Kidney (tissue), 14 donors: ENCODE measurements around the gene IMMP2L. TPM values are rescaled to one million over a fixed set of nuclear protein-coding genes. Genes with fewer than 3 reads are reported as not detected.

Experiments
- DNase-seq, 5 donors: peaks; one replicate each; pipeline ENCODE4 v3.0.0-alpha.2; 2013 to 2020
- FAIRE-seq: peaks from 2 replicates; lab custom pipeline; 2012; peaks lifted over from hg19 to GRCh38; lab: Jason Lieb, UNC
- H3K27ac ChIP-seq, 2 donors: one replicate each; pipeline ENCODE4 v1.7.0; 2013; ENCODE audit warnings: low read depth in 2 of 2, low read length in 2 of 2, inconsistent platforms in 1 of 2
- H3K27me3 ChIP-seq: one replicate; pipeline ENCODE4 v1.7.1; 2013; ENCODE audit warnings: low read length, inconsistent platforms; ENCODE audit not compliant: control insufficient read depth, insufficient read depth
- H3K36me3 ChIP-seq, 3 donors: one replicate each; pipeline versions ENCODE4 v1.7.0 to v1.7.1; 2013; ENCODE audit warnings: low read length in 3 of 3, control low read depth in 1 of 3, inconsistent platforms in 1 of 3; ENCODE audit not compliant: insufficient read depth in 3 of 3, control insufficient read depth in 2 of 3
- H3K4me1 ChIP-seq, 3 donors: one replicate each; pipeline versions ENCODE4 v1.7.0 to v1.7.1; 2013; ENCODE audit warnings: low read length in 3 of 3, inconsistent platforms in 1 of 3, low read depth in 1 of 3; ENCODE audit not compliant: control insufficient read depth in 2 of 3, insufficient read depth in 2 of 3
- H3K4me3 ChIP-seq, 3 donors: one replicate each; pipeline versions ENCODE4 v1.7.0 to v1.8.1; 2013; ENCODE audit warnings: low read length in 3 of 3, control low read depth in 1 of 3, inconsistent platforms in 1 of 3
- H3K9ac ChIP-seq, 3 donors: one replicate each; pipeline versions ENCODE4 v1.7.0 to v1.7.1; 2013; ENCODE audit warnings: low read length in 3 of 3, control low read depth in 1 of 3, inconsistent platforms in 1 of 3
- H3K9me3 ChIP-seq, 3 donors: one replicate each; pipeline versions ENCODE4 v1.7.0 to v1.7.1; 2013; ENCODE audit warnings: low read length in 3 of 3, control low read depth in 1 of 3, inconsistent platforms in 1 of 3; ENCODE audit not compliant: control insufficient read depth in 2 of 3, insufficient read depth in 1 of 3
- intact Hi-C: fragments of 100-400 bp; cut with DNase I; formaldehyde crosslinking; loops from one replicate; pipeline ENCODE4 v1.11.1; 2022
- polyA plus RNA-seq: library from polyadenylated mRNA; stranded (reverse); fragments of 350-450 nt; fragmentation: Illumina TruSeq; extraction: RNeasy Lipid Tissue Mini Kit (QIAGEN cat#74804); gene quantifications from one replicate; pipeline ENCODE4 v1.2.3, GENCODE V29; 2014; ENCODE audit warnings: low read depth, low replicate concordance; ENCODE audit not compliant: insufficient read depth
- total RNA-seq: library from RNA; stranded (reverse); fragmentation: NEBNext Ultra II Directional; extraction: Animal tissue kit (Norgen Biotek cat#: 25700); gene quantifications from one replicate; pipeline ENCODE4 v1.2.1, GENCODE V29; 2021
- TF ChIP-seq, protein P1 (sequence below): IDR thresholded peaks from 3 replicates; pipeline ENCODE4 v1.5.1; 2012; ENCODE audit warnings: mild to moderate bottlenecking, moderate library complexity, borderline replicate concordance; ENCODE audit not compliant: insufficient read depth; ENCODE audit errors: extremely low read depth
- donor health status: control.
- donor health status: control.
- donor health status: control.
- donor health status: control.
- donor health status: control.
- donor health status: DM: yes; HTN: yes; CAD: no.
- donor health status: Normal renal cell carcinoma (clear cell type).

IMMP2L gene
- total and polyA plus RNA-seq, 2 donors from 2014 or later, result 46.4 to 52.1 TPM

GRCh38 chr7:110762546-110763225 is 799.6 kb downstream of the IMMP2L start:
- TF ChIP-seq, protein P1, sequence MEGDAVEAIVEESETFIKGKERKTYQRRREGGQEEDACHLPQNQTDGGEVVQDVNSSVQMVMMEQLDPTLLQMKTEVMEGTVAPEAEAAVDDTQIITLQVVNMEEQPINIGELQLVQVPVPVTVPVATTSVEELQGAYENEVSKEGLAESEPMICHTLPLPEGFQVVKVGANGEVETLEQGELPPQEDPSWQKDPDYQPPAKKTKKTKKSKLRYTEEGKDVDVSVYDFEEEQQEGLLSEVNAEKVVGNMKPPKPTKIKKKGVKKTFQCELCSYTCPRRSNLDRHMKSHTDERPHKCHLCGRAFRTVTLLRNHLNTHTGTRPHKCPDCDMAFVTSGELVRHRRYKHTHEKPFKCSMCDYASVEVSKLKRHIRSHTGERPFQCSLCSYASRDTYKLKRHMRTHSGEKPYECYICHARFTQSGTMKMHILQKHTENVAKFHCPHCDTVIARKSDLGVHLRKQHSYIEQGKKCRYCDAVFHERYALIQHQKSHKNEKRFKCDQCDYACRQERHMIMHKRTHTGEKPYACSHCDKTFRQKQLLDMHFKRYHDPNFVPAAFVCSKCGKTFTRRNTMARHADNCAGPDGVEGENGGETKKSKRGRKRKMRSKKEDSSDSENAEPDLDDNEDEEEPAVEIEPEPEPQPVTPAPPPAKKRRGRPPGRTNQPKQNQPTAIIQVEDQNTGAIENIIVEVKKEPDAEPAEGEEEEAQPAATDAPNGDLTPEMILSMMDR, result no peak
- Histone ChIP-seq H3K27ac (no peak overlapping the region), H3K4me1 (peaks cover 0 to 4% (median 0%) of the 10 kb centered on the region in 3 donors), H3K27me3 (no peaks in the 10 kb centered on the region), H3K4me3 (no peak overlapping the region), H3K9ac (no peak overlapping the region), H3K9me3 (no peaks in the 10 kb centered on the region), H3K36me3 (no peaks in the 10 kb centered on the region)
- intact Hi-C loops, result no loop called here
- DNase-seq, result peak in 2 of 5 donors; percentile 27 to 74
- FAIRE-seq, result no peak

GRCh38 chr7:110760341-110760740 is 802.0 kb downstream of the IMMP2L start:
- no peak for FAIRE-seq
- no peaks in the 10 kb centered on the region for H3K36me3 ChIP-seq
- no peak for DNase-seq
- no peaks in the 10 kb centered on the region for H3K9me3 ChIP-seq
- H3K4me3 ChIP-seq, result no peak overlapping the region
- H3K9ac ChIP-seq, result no peak overlapping the region
- TF ChIP-seq, protein P1, result no peak
- no peak overlapping the region for H3K27ac ChIP-seq
- no peaks in the 10 kb centered on the region for H3K4me1 ChIP-seq
- intact Hi-C loops, result no loop called here
- no peaks in the 10 kb centered on the region for H3K27me3 ChIP-seq

GRCh38 chr7:110759069-110759468 is 803.2 kb downstream of the IMMP2L start:
- Histone ChIP-seq H3K9ac (no peak overlapping the region), H3K4me1 (no peaks in the 10 kb centered on the region), H3K36me3 (no peaks in the 10 kb centered on the region), H3K27ac (no peak overlapping the region), H3K4me3 (no peak overlapping the region), H3K27me3 (no peaks in the 10 kb centered on the region), H3K9me3 (no peaks in the 10 kb centered on the region)
- TF ChIP-seq, protein P1, result no peak
- DNase-seq, result no peak
- no peak for FAIRE-seq
- intact Hi-C loops, result no loop called here
